PC-9 (cell line): ENCODE results near the gene ERAP2. TPM values are rescaled to one million over a fixed set of nuclear protein-coding genes. Genes with fewer than 3 reads are reported as not detected.

Source experiments
- BruUV-seq: library from RNA; stranded (reverse); fragments of 400-500 nt; replicated peaks from 2 replicates; lab custom pipeline; 2021; lab: Mats Ljungman, UMichigan
- CTCF ChIA-PET: fragments of 300-600 bp; sonication (Branson Sonifier 250); formaldehyde crosslinking; loops from one replicate; lab custom pipeline; 2022; ENCODE audit warnings: antibody characterized with exemption; lab: Charles Lee
- POLR2A ChIA-PET: fragments of 300-600 bp; sonication (Branson Sonifier 250); formaldehyde crosslinking; loops from one replicate; lab custom pipeline; 2022; ENCODE audit warnings: antibody characterized with exemption; ENCODE audit not compliant: unreplicated experiment; lab: Charles Lee
- DNase-seq, 2 experiments: peaks; one replicate each; pipeline versions ENCODE4 v3.0.0 to v3.0.0-alpha.2; 2015 to 2022; ENCODE audit warnings: mixed read lengths in 1 of 2
- H2AFZ ChIP-seq: fragments of 200-600 bp; sonication (generic); 2 replicates; pipeline ENCODE4 v1.8.1; 2017; ENCODE audit warnings: antibody characterized with exemption
- H3F3A ChIP-seq: fragments of 200-600 bp; sonication (generic); 2 replicates; pipeline ENCODE4 v1.8.1; 2017; ENCODE audit warnings: antibody characterized with exemption, mild to moderate bottlenecking, low read depth; ENCODE audit not compliant: insufficient read depth
- H3K27ac ChIP-seq: fragments of 200-600 bp; sonication (generic); 2 replicates; pipeline ENCODE4 v1.6.1; 2016; ENCODE audit warnings: mixed run types
- H3K27me3 ChIP-seq: fragments of 200-600 bp; sonication (generic); 2 replicates; pipeline ENCODE4 v1.6.1; 2016; ENCODE audit warnings: low read depth, mixed run types; ENCODE audit not compliant: insufficient read depth
- H3K36me3 ChIP-seq: fragments of 200-600 bp; sonication (generic); 2 replicates; pipeline ENCODE4 v1.6.1; 2016; ENCODE audit warnings: low read depth, mixed run types
- H3K4me1 ChIP-seq: fragments of 200-600 bp; sonication (generic); replicated peaks from 2 replicates; pipeline ENCODE4 v1.6.1; 2016; ENCODE audit warnings: mixed run types; ENCODE audit not compliant: insufficient read depth
- H3K4me2 ChIP-seq: fragments of 200-600 bp; sonication (generic); 2 replicates; pipeline ENCODE4 v1.6.1; 2017; ENCODE audit warnings: mixed run types
- H3K4me3 ChIP-seq: fragments of 200-600 bp; sonication (generic); 2 replicates; pipeline ENCODE4 v1.6.1; 2016; ENCODE audit warnings: mixed run types
- H3K79me2 ChIP-seq: fragments of 200-600 bp; sonication (generic); 2 replicates; pipeline ENCODE4 v1.6.1; 2017; ENCODE audit warnings: low read depth, mixed run types
- H3K9me2 ChIP-seq: fragments of 200-600 bp; sonication (generic); 2 replicates; pipeline ENCODE4 v1.8.1; 2017; ENCODE audit warnings: mild to moderate bottlenecking; ENCODE audit not compliant: insufficient read depth
- H3K9me3 ChIP-seq: fragments of 200-600 bp; sonication (generic); 2 replicates; pipeline ENCODE4 v1.8.1; 2016; ENCODE audit warnings: low read depth; ENCODE audit not compliant: insufficient read depth
- H4K20me1 ChIP-seq: fragments of 200-600 bp; sonication (generic); 2 replicates; pipeline ENCODE4 v1.8.1; 2017; ENCODE audit not compliant: insufficient read depth
- CTCF ChIP-seq: fragments of 200-600 bp; sonication (generic); conservative IDR thresholded peaks from 2 replicates; pipeline ENCODE4 v1.6.1; 2017; ENCODE audit warnings: mixed run types, antibody characterized with exemption, mild to moderate bottlenecking, moderate library complexity
- EZH2 ChIP-seq: fragments of 200-600 bp; sonication (generic); IDR thresholded peaks from 2 replicates; pipeline ENCODE4 v1.8.0; 2017; ENCODE audit warnings: antibody characterized with exemption, low read depth
- intact Hi-C: fragments of 100-400 bp; cut with micrococcal nuclease; formaldehyde crosslinking; loops from one replicate; pipeline ENCODE4 v1.10.0; 2022; ENCODE audit not compliant: unreplicated experiment
- total RNA-seq: library from RNA; stranded (reverse); gene quantifications from 2 replicates; pipeline ENCODE4 v1.2.3, GENCODE V29; 2021

ERAP2 gene
- total RNA-seq, 1 experiment from 2014 or later, result 48.2 TPM

GRCh38 chr5:96962540-96962991, 86.3 kb downstream of the ERAP2 start:
- H3K27ac ChIP-seq, result no peak overlapping the region
- H3F3A ChIP-seq, result no peaks in the 10 kb centered on the region; the same call in 1 of the 2 replicates
- no peaks in the 10 kb centered on the region for H3K27me3 ChIP-seq
- no peak for DNase-seq
- intact Hi-C loops, result no loop called here
- H3K36me3 ChIP-seq, result no peaks in the 10 kb centered on the region
- H3K9me3 ChIP-seq, result no peaks in the 10 kb centered on the region
- H3K9me2 ChIP-seq, result 0 out of 2 replicates have a peak, but pooled peaks cover 6% of the 10 kb centered on the region
- no peaks in the 10 kb centered on the region for H3K79me2 ChIP-seq
- CTCF ChIA-PET, result no interaction called here
- no TSS peak for BruUV-seq
- no peaks in the 10 kb centered on the region for H4K20me1 ChIP-seq
- no peak overlapping the region for H3K4me2 ChIP-seq
- no peak overlapping the region for H2AFZ ChIP-seq
- peaks cover 1% of the 10 kb centered on the region; the same call in 1 of the 2 replicates for H3K4me1 ChIP-seq
- POLR2A ChIA-PET, result no interaction called here
- no peak overlapping the region for H3K4me3 ChIP-seq
- TF ChIP-seq EZH2 (no peak), CTCF (no peak)

GRCh38 chr5:96963267-96963666, 87.0 kb downstream of the ERAP2 start:
- peaks cover 8% of the 10 kb centered on the region for H3K4me1 ChIP-seq
- intact Hi-C loops, result no loop called here
- H4K20me1 ChIP-seq, result no peaks in the 10 kb centered on the region
- H3F3A ChIP-seq, result no peaks in the 10 kb centered on the region; the same call in 1 of the 2 replicates
- H3K9me2 ChIP-seq, result 0 out of 2 replicates have a peak, but pooled peaks cover 6% of the 10 kb centered on the region
- H3K9me3 ChIP-seq, result no peaks in the 10 kb centered on the region
- H3K36me3 ChIP-seq, result no peaks in the 10 kb centered on the region
- H3K79me2 ChIP-seq, result no peaks in the 10 kb centered on the region
- TF ChIP-seq EZH2 (no peak), CTCF (no peak)
- no peak overlapping the region for H2AFZ ChIP-seq
- no peak overlapping the region for H3K27ac ChIP-seq
- ChIA-PET POLR2A (no interaction called here), CTCF (no interaction called here)
- BruUV-seq, result no TSS peak
- no peak overlapping the region for H3K4me2 ChIP-seq
- no peaks in the 10 kb centered on the region for H3K27me3 ChIP-seq
- no peak for DNase-seq
- no peak overlapping the region for H3K4me3 ChIP-seq

- TF ChIP-seq EZH2 (no peak), CTCF (no peak)
- Histone ChIP-seq H3K27me3 (no peaks in the 10 kb centered on the region), H3F3A (no peaks in the 10 kb centered on the region; the same call in 1 of the 2 replicates), H3K79me2 (peaks cover 15% of the 10 kb centered on the region; the same call in 1 of the 2 replicates), H3K36me3 (no peaks in the 10 kb centered on the region), H3K4me2 (no peak overlapping the region), H3K9me2 (0 out of 2 replicates have a peak, but pooled peaks cover 6% of the 10 kb centered on the region), H3K9me3 (no peaks in the 10 kb centered on the region), H4K20me1 (no peaks in the 10 kb centered on the region), H3K4me1 (peaks cover 15% of the 10 kb centered on the region), H3K27ac (no peak overlapping the region), H2AFZ (no peak overlapping the region), H3K4me3 (no peak overlapping the region)
- CTCF ChIA-PET, result no interaction called here
- BruUV-seq, result no TSS peak
- POLR2A ChIA-PET, result no interaction called here
- no peak for DNase-seq
- intact Hi-C loops, result no loop called here
These were observed 90.5 kb downstream of the ERAP2 start for GRCh38 chr5:96966801-96967200.
